GM21390 (cell line): ENCODE results near the gene PKNOX2.
"Not testable (repeated sequence)": the region's sequence is repeated elsewhere in the genome, so short reads cannot be mapped to it uniquely, and the experiment has no call there.

Experiments
- ATAC-seq: cut with Tn5 transposase; IDR thresholded peaks from one replicate; pipeline ENCODE4 v1.9.1; 2021; ENCODE audit not compliant: unreplicated experiment

PKNOX2 gene

GRCh38 chr11:125201525-125202141, 37.1 kb downstream of the PKNOX2 start:
- ATAC-seq: no peak

GRCh38 chr11:125202362-125202880, 37.9 kb downstream of the PKNOX2 start:
- no peak for ATAC-seq

- ATAC-seq: no peak
These were observed 38.4 kb downstream of the PKNOX2 start for GRCh38 chr11:125202977-125203376.

- ATAC-seq: no peak
These were observed 43.4 kb downstream of the PKNOX2 start for GRCh38 chr11:125207866-125208425.

- no peak for ATAC-seq
These were observed 45.5 kb downstream of the PKNOX2 start for GRCh38 chr11:125210066-125210465.

GRCh38 chr11:125211191-125211947, 46.8 kb downstream of the PKNOX2 start:
- ATAC-seq: no peak

- no peak for ATAC-seq
These were observed 47.4 kb downstream of the PKNOX2 start for GRCh38 chr11:125211948-125212340.

GRCh38 chr11:125214601-125215565, 50.3 kb downstream of the PKNOX2 start:
- no peak for ATAC-seq

- no peak for ATAC-seq
These were observed 51.4 kb downstream of the PKNOX2 start for GRCh38 chr11:125215976-125216375.

- no peak for ATAC-seq
These were observed 53.8 kb downstream of the PKNOX2 start for GRCh38 chr11:125218336-125218735.

GRCh38 chr11:125221461-125221860, 56.9 kb downstream of the PKNOX2 start:
- no peak for ATAC-seq

- no peak for ATAC-seq
These were observed 57.9 kb downstream of the PKNOX2 start for GRCh38 chr11:125222494-125222893.

GRCh38 chr11:125223161-125223560, 58.6 kb downstream of the PKNOX2 start:
- ATAC-seq: not testable (repeated sequence)

- ATAC-seq: no peak
These were observed 59.4 kb downstream of the PKNOX2 start for GRCh38 chr11:125223901-125224361.

- no peak for ATAC-seq
These were observed 60.0 kb downstream of the PKNOX2 start for GRCh38 chr11:125224391-125225021.

GRCh38 chr11:125225401-125225800, 60.9 kb downstream of the PKNOX2 start:
- ATAC-seq: no peak

- ATAC-seq: no peak
These were observed 61.5 kb downstream of the PKNOX2 start for GRCh38 chr11:125226031-125226430.

- ATAC-seq: no peak
These were observed 62.2 kb downstream of the PKNOX2 start for GRCh38 chr11:125226706-125227105.

- no peak for ATAC-seq
These were observed 62.6 kb downstream of the PKNOX2 start for GRCh38 chr11:125227151-125227550.

GRCh38 chr11:125228445-125228844, 63.9 kb downstream of the PKNOX2 start:
- ATAC-seq: no peak
